Activated CD4-positive, CD25-positive, alpha-beta regulatory T cell treated with anti-CD3 and anti-CD28 coated beads, Interleukin-2, amount 50 U/mL, for 16 hours (primary cell): ENCODE data around the gene PYCR2.

Experiments
- DNase-seq: peaks from one replicate; pipeline ENCODE4 v3.0.0-alpha.2; 2020; ENCODE audit warnings: low read depth, low spot score

Gene PYCR2

GRCh38 chr1:225876900-225877510 lies 47.0 kb downstream of the PYCR2 start:
- no peak for DNase-seq

- DNase-seq: no peak
Observed at GRCh38 chr1:225875044-225875815, 48.8 kb downstream of the PYCR2 start.

GRCh38 chr1:225874431-225874830 lies 49.6 kb downstream of the PYCR2 start:
- DNase-seq: no peak

DNA sequence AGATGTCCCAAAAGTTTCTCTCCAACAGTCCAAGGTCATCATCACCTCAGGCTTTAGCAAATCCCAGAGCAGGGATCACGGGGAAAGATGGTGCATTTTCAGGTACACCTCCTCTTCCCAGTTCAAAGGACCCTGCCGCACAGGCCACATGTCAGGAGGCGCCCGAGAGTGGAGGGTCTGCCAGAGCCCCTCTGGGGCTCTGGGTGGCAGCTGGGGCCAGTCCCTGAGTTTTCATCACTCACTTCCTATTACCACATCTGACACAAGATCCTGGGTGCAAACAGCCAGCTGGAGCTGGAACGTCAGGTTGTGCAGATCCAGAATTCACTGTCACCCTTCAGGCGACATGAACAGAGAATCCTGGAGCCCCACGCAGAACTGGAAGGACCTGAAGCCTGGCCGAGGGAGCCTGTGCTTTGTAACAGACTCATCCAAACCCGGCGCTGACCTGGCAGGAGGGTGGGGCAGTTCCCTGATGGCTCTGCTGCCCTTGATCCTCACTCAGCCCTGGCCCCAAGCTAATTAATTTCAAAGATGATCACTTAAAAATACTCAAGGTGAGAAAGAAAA lies 50.7 kb downstream of the PYCR2 start:
- DNase-seq: no peak

DNA sequence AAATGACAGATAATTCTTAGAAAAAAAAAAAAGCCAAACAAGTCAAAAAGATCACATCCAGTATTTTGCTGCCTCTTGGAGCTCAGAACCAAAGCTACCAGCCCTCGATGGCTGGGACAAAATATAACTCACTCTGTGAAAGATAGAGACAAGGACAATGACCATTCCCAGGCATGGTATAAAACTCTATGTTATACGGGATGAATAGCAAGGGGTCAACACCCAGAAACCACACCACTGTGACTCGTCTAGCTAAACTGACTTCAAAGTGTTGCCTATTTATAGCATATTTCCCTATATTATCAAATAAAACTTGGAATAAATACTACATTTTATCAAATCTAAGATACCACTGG lies 52.0 kb downstream of the PYCR2 start:
- no peak for DNase-seq

DNA sequence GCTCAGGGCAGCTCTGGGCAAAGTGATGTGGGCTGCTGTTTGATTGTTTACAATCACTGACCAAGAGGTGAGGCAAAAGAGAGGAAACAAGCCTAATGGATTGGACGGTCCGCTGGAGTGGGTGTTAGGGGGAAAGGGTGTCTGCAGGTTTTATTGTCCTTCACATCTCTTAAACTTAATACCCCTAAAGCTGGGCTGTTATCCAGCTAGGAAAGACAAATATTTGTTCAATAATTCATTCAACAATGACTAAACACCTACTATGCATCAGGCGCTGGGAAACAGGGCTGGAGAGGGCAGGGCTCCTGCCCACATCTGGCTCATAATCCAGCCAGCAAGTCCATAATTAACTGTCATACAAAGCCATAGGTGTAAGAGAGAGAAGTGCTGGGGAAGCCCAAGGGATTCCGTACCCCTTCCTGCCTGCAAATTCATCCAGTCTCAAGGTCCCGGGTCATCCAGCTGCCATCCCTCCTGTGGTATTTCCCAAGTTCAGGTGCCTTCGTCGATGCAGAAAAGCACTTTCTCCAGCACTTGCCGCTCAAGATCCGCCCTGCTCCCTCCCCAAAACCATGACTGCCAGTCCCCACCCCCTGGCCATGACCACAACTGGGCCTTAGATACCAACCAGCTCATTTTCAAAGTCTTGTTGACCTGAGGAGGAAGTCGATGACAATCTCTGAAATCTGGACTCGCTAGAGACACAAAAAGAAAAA lies 52.5 kb downstream of the PYCR2 start:
- no peak for DNase-seq

DNA sequence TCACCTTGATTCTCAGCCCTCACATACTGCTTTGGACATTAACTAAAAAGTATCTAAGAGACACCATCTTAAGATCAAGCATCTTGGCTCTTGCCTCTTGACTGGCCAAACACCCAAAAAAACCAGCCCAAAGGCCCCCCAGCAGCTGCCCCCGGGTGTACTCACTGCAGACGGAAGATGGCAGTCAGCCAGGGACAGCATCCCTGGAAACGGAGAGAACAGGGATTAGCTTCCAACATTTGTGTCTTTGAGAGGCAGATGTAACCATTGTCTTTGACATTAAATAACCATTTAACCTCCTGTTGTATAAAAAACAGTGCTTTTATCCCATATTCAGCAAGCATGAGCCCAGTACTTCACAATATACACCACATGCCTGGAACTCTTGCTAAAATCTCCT lies 53.1 kb downstream of the PYCR2 start:
- DNase-seq: no peak
